ENCODE data around the gene JOSD1. TPM values are rescaled to one million over a fixed set of nuclear protein-coding genes. Genes with fewer than 3 reads are reported as not detected.
A peak's percentile ranks its signal among the peaks of the same experiment; 100 is the strongest.

Gene JOSD1
- total RNA-seq, 4 donors from 2014 or later = 25.1 to 50.5 (median 42.4) TPM

- Histone ChIP-seq H3K36me3 (peaks cover 0 to 9% of the 10 kb centered on the region in 2 donors), H3K27me3 (no peaks in the 10 kb centered on the region), H3K4me3 (peak overlapping the region; percentile 75 to 100 (median 90)), H3K4me1 (peaks cover 34% of the 10 kb centered on the region in 2 donors), H3K9me3 (no peaks in the 10 kb centered on the region), H3K27ac (peak overlapping the region; percentile 92 to 100 (median 97))
- ATAC-seq (peak; percentile 1 to 4), DNase-seq (peak in 1 of 2 donors; percentile 39)
- in situ Hi-C loops (cut with MboI; ENCODE audit: low sequenced_read_pairs in 4 of 4) (no loop called here), intact Hi-C loops (cut with DNase I; ENCODE audit: low total_unique reads) (loop anchor here (5.0 to 10.0 kb wide), 4 partner anchors 166 to 642 kb away; partner anchors contain the start of genes CBX6 and CSNK1E)
- no peak for TF ChIP-seq CTCF (IDR thresholded peaks at IDR 0.05 in 4 of 5, conservative IDR thresholded peaks at IDR 0.05 in 1 of 5)
- no peak for TF ChIP-seq POLR2A (IDR thresholded peaks at IDR 0.05)
These were observed 5.6 kb upstream of the JOSD1 start for GRCh38 chr22:38706101-38706900.

- peak; percentile 85 to 88 for ATAC-seq
- Histone ChIP-seq H3K36me3 (peaks cover 0 to under 1% of the 10 kb centered on the region in 2 donors), H3K27me3 (no peaks in the 10 kb centered on the region), H3K4me1 (peaks cover 34% of the 10 kb centered on the region in 2 donors), H3K4me3 (peak within 1 kb of the TSS; percentile 75 to 100 (median 90)), H3K27ac (peak within 1 kb of the TSS; percentile 92 to 100 (median 97)), H3K9me3 (no peaks in the 10 kb centered on the region)
- DNase-seq = peak; percentile 100
- in situ Hi-C loops (cut with MboI; ENCODE audit: low sequenced_read_pairs in 4 of 4) (no loop called here), intact Hi-C loops (cut with DNase I; ENCODE audit: low total_unique reads) (loop anchor here (5.0 to 10.0 kb wide), 4 partner anchors 167 to 641 kb away; partner anchors contain the start of genes CBX6 and CSNK1E)
- TF ChIP-seq POLR2A (IDR thresholded peaks at IDR 0.05) (peak; percentile 98 to 99), CTCF (IDR thresholded peaks at IDR 0.05 in 4 of 5, conservative IDR thresholded peaks at IDR 0.05 in 1 of 5) (peak in 2 of 5 experiments; percentile 11 to 28)
These were observed 4.7 kb upstream of the JOSD1 start, which contains the start of gene GTPBP1 for GRCh38 chr22:38705235-38706100. Gene GTPBP1 (plus strand): TSS chr22:38705944. CDS start chr22:38705956, 12 bp downstream.

- TF ChIP-seq CTCF (IDR thresholded peaks at IDR 0.05 in 4 of 5, conservative IDR thresholded peaks at IDR 0.05 in 1 of 5) = no peak
- no peak for TF ChIP-seq POLR2A (IDR thresholded peaks at IDR 0.05)
- Histone ChIP-seq H3K9me3 (no peaks in the 10 kb centered on the region), H3K4me1 (peaks cover 35 to 37% of the 10 kb centered on the region in 2 donors), H3K27me3 (no peaks in the 10 kb centered on the region), H3K27ac (peak overlapping the region; percentile 82 to 90 (median 90)), H3K4me3 (peak overlapping the region; percentile 31 to 56 (median 50)), H3K36me3 (no peaks in the 10 kb centered on the region)
- ATAC-seq = no peak
- no peak for DNase-seq
- intact Hi-C loops (cut with DNase I; ENCODE audit: low total_unique reads) (loop anchor here (5.0 to 10.0 kb wide), 5 partner anchors 168 to 640 kb away; partner anchors contain the start of genes CBX6 and CSNK1E), in situ Hi-C loops (cut with MboI; ENCODE audit: low sequenced_read_pairs in 4 of 4) (no loop called here)
These were observed 4.0 kb upstream of the JOSD1 start for GRCh38 chr22:38704654-38705234.

DNA sequence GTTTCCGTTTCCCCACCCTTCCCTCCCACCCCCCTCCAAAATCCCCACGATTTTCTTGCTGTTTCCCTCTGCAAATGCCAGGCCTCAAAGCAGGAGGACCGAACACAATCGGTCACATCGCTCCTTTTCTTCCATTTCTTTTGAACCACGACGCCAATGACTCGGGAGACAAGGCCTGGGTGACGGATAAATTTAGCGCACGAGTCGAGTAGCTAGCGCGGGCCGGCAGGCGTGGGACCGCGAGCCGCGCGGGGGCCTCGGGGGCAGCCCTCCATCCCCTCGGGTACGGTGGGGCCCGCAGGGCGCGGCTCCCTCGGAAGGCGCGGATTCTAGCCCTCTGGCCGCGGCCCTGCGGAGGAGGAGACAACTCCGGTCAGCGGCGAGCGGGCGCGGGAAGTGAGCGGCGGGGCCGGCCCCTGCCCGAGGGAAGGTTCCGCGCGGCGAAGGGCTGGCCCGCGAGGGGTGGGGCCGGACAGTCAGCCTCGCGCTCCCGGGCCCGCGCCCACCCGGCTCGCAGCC, 414 bp downstream of the JOSD1 start:
- no peaks in the 10 kb centered on the region for H3K27me3 ChIP-seq
- H3K4me1 ChIP-seq = peaks cover 42 to 46% of the 10 kb centered on the region in 2 donors
- in situ Hi-C loops (cut with MboI; ENCODE audit: low sequenced_read_pairs in 4 of 4) = no loop called here
- H3K9me3 ChIP-seq = no peaks in the 10 kb centered on the region
- H3K4me3 ChIP-seq = peak overlapping the region; percentile 72 to 92 (median 78)
- no peak for TF ChIP-seq CTCF (IDR thresholded peaks at IDR 0.05 in 4 of 5, conservative IDR thresholded peaks at IDR 0.05 in 1 of 5)
- TF ChIP-seq POLR2A (IDR thresholded peaks at IDR 0.05) = no peak
- DNase-seq (no peak), ATAC-seq (peak; percentile 12 to 18)
- H3K36me3 ChIP-seq = peaks cover 0 to 7% of the 10 kb centered on the region in 2 donors
- H3K27ac ChIP-seq = peak overlapping the region; percentile 95 to 97 (median 96)
- intact Hi-C loops (cut with DNase I; ENCODE audit: low total_unique reads) = loop anchor here (1.0 to 10.0 kb wide), 4 partner anchors 55 to 636 kb away; partner anchors contain the start of gene SUN2
